HUES64 (cell line): ENCODE data around the gene KLF16.

Experiments
- H3K27ac ChIP-seq: 2 replicates; pipeline ENCODE4 v1.7.0; 2013; ENCODE audit warnings: low read depth, low read length, inconsistent platforms
- H3K27me3 ChIP-seq: 2 replicates; pipeline ENCODE4 v1.6.1; 2013; ENCODE audit warnings: mild to moderate bottlenecking, low read length; ENCODE audit not compliant: insufficient read depth
- H3K36me3 ChIP-seq: 2 replicates; pipeline ENCODE4 v1.6.1; 2013; ENCODE audit warnings: mild to moderate bottlenecking, low read length; ENCODE audit not compliant: insufficient read depth
- H3K4me1 ChIP-seq: 2 replicates; pipeline ENCODE4 v1.6.1; 2013; ENCODE audit warnings: mild to moderate bottlenecking, low read length, moderate library complexity; ENCODE audit not compliant: insufficient read depth
- H3K4me3 ChIP-seq: 2 replicates; pipeline ENCODE4 v1.5.1; 2013; ENCODE audit warnings: mild to moderate bottlenecking, low read length, moderate library complexity
- H3K9ac ChIP-seq: 2 replicates; pipeline ENCODE4 v1.6.1; 2013; ENCODE audit warnings: mild to moderate bottlenecking, low read depth, low read length
- H3K9me3 ChIP-seq: 2 replicates; pipeline ENCODE4 v1.6.1; 2013; ENCODE audit warnings: low read depth, low read length; ENCODE audit not compliant: insufficient read depth
- WGBS: fragments of 150-250, 120-280 bp; methylation state at CpG from one replicate; pipeline ENCODE4 v1.1.7; 2013; ENCODE audit warnings: missing lambda C conversion rate; 5-methylcytosine and 5-hydroxymethylcytosine counted together

The KLF16 gene

DNA sequence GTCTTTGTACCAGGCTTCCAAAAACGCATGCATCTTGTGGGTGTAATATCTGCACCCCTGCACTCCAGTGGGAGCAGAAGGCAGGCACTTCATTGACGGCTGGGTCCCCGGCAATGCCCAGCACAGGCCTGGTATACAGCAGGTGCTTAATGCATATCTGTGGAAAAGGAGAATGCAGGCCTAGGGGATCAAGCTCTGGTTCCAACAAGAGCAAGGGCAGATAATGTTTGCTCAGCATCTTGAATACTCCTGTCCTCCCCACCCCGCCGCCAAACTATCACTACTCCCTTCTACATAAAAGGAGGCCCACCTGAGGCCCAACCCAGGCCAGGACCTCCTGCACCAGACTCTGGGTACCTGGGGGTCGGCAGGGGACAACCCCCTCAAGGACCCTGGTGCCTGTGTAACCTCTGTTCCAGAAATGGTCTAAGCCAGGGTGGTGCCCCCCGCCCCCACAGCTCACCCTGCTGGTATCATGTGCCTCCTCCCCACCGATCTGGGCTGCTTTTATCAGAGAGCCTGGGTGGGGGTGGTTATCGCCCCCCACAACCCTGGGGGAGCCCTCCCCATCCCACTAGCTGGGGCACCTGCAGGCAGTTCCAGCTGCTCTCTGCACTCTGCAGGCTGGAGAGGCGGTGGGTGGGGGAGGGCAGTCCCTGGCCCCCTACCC lies 4.8 kb downstream of the KLF16 start:
- WGBS = 82% methylated on average over 10 of the region's 10 CpGs
- no peak overlapping the region for H3K4me3 ChIP-seq

DNA sequence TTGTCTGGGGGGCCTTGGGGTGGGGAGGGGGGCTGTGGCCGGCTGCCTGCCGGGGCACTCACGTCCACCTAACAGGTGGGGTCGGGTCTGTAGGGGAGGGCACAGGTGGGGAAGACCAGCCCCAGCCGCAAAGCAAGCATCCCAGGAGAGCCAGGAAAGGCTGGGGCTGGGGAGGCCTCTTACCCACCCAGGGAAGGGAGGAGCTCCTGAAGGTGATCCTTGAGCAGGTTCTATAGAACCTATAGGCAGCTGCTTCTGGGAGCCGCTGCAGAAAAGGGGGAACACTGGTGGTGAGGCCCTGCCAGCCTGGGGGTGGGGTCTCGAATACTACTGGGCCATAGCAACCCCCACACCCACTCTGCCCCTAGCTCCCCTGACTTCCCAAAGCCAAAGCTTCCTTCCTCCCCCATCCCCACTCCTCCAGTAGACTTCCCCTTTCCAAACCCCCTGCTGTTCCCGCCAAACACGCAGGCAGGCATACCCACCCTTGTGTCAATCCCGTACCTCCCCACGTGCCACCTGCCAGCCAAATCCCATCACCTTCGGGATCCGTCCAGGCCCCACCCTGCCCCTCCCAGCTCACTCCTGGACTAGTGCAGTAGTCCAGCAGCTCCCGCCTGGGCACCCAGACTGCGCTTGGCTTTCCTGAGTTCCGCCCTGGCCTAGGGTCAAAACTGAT lies 5.6 kb downstream of the KLF16 start:
- H3K9me3 ChIP-seq = no peaks in the 10 kb centered on the region
- H3K27me3 ChIP-seq = peaks cover 26% of the 10 kb centered on the region
- peak overlapping the region; percentile 47 for H3K4me3 ChIP-seq
- no peak overlapping the region; the same call in 1 of the 2 replicates for H3K9ac ChIP-seq
- no peak overlapping the region; the same call in 1 of the 2 replicates for H3K27ac ChIP-seq
- H3K4me1 ChIP-seq = peaks cover 49% of the 10 kb centered on the region
- WGBS = 52% methylated on average over 16 of the region's 16 CpGs
- no peaks in the 10 kb centered on the region for H3K36me3 ChIP-seq

More for the DNA sequence above, 4.8 kb downstream of the KLF16 start:
- H3K27ac ChIP-seq = no peak overlapping the region
- peaks cover 49% of the 10 kb centered on the region for H3K4me1 ChIP-seq
- no peaks in the 10 kb centered on the region for H3K36me3 ChIP-seq
- no peaks in the 10 kb centered on the region for H3K9me3 ChIP-seq
- H3K27me3 ChIP-seq = peaks cover 26% of the 10 kb centered on the region
- no peak overlapping the region; the same call in 1 of the 2 replicates for H3K9ac ChIP-seq

DNA sequence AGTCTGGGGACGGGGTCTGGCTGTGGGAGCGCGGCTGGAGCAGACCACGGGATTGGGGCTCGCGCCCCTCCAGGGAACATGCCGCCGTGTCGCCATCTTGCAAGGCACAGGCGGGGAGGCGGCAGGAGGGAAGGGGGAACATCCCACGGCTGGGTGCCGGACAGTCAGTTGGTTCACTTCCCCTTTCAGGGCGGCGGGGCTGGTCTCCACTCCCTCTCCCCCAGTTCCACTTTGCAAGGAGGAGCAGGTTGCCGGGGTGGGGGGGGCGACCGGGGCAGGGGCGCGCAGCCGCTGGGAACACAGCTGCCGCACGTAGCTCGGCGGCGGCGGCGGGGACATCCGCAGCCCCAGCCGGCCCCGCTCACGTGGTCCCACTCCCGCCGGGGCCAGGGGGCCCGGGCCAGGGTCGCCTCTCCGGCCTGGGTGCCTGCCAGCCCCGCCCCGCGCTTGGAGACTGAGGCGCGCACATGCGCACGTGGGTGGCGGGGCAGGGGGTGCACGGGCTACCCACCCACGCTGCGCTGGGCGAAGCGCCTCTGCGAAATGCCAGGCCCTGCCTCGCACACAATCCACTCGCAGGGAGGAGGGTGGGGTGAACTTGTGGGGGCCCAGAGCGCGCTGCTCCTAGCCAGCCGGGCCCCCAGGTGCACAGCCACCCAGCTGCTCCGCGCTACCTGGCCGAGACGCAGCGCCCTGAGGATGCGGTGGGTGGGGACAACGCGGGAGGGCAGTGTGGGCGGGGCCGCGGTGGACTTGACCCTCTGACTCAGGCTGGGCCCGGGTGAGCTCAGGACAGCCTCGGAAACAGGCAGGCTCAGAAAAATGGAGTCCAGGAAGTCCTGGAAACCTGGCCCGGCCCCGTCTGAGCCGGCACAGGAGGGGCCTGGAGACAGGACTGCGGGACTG lies 6.4 kb downstream of the KLF16 start:
- Histone ChIP-seq H3K27ac (peak overlapping the region; percentile 49; the same call in 1 of the 2 replicates), H3K4me3 (peak overlapping the region; percentile 47), H3K36me3 (no peaks in the 10 kb centered on the region), H3K9me3 (no peaks in the 10 kb centered on the region), H3K27me3 (peaks cover 19% of the 10 kb centered on the region), H3K4me1 (peaks cover 49% of the 10 kb centered on the region), H3K9ac (peak overlapping the region; percentile 45)
- WGBS = 13% methylated on average over 71 of the region's 73 CpGs

DNA sequence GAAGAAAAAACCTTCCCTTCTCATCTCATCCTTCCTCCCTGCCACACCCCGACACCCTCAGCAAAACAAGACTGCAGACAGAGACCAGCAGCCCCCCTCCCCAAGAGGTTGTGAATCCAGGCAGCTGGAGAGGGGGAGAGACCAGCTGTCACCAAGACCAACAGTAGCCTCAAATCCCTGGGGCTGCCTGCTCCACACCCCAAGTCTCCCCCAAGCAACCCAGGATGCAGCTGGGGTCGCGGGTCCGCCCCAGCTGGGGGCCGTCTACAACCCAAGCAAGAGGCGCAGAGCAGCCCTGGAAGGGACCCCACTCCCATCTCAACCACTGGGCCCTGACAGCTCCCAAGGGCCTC lies 7.1 kb downstream of the KLF16 start:
- 74% methylated on average over 5 of the region's 6 CpGs for WGBS
- Histone ChIP-seq H3K27ac (no peak overlapping the region; the same call in 1 of the 2 replicates), H3K4me3 (peak overlapping the region; percentile 47), H3K9ac (no peak overlapping the region), H3K36me3 (no peaks in the 10 kb centered on the region), H3K4me1 (peaks cover 45% of the 10 kb centered on the region), H3K9me3 (no peaks in the 10 kb centered on the region), H3K27me3 (peaks cover 13% of the 10 kb centered on the region)

DNA sequence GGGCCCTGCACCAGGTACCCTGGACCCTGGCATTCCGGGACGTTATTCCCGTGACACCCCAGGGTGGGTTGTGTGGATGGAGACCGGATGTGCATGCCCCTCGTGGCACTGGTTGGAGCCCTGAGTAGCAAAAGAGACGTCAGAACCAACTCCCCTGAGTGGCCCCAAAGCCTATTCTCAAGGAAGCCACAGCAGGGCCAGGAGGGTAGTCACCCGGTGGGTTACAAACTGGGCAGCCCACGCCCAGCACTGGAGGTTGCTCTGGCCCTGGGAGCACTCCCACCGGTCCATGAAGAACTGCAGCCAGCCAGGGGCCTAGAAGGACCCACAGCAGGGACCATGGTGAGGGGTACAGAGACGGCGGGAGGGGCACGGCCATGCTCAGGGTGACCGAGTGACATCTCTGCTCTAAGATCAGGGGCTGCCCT lies 7.5 kb downstream of the KLF16 start:
- no peaks in the 10 kb centered on the region for H3K9me3 ChIP-seq
- peaks cover 40% of the 10 kb centered on the region for H3K4me1 ChIP-seq
- no peak overlapping the region for H3K4me3 ChIP-seq
- peak overlapping the region; percentile 57 for H3K27ac ChIP-seq
- H3K27me3 ChIP-seq = peaks cover 8% of the 10 kb centered on the region
- 57% methylated on average over 13 of the region's 13 CpGs for WGBS
- no peak overlapping the region for H3K9ac ChIP-seq
- no peaks in the 10 kb centered on the region for H3K36me3 ChIP-seq

GRCh38 chr19:1855040-1855827 lies 8.1 kb downstream of the KLF16 start:
- WGBS = 10% methylated on average over 33 of the region's 33 CpGs
- H3K4me3 ChIP-seq = peak overlapping the region; percentile 31

DNA sequence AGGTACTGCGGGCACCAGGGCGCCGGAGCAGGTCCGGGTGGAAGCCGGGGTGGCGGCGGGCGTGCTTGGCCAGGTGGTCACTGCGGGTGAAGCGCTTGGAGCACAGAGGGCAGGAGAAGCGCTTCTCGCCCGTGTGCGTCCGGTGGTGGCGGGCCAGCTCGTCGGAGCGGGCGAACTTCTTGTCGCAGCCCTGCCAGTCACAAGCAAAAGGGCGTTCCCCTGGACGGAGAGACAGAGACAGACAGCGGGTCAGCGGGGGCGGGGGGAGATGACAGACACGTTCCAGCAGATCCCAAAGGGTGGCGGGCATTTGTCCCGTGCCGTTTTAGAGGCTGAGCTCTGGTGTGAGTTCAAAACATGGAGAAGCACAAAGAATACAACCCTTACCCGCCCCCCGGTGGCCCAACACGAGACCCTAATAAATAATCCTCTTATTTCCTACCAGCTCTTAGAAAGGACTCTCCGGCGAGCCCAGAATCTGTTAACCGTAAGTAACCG lies 8.8 kb downstream of the KLF16 start:
- peaks cover 29% of the 10 kb centered on the region for H3K4me1 ChIP-seq
- peak overlapping the region; percentile 21; the same call in 1 of the 2 replicates for H3K9ac ChIP-seq
- 76% methylated on average over 37 of the region's 37 CpGs for WGBS
- H3K27me3 ChIP-seq = no peaks in the 10 kb centered on the region
- no peaks in the 10 kb centered on the region for H3K9me3 ChIP-seq
- H3K36me3 ChIP-seq = no peaks in the 10 kb centered on the region
- H3K4me3 ChIP-seq = no peak overlapping the region
- peak overlapping the region; percentile 83 for H3K27ac ChIP-seq

More at GRCh38 chr19:1855040-1855827, 8.1 kb downstream of the KLF16 start:
- no peaks in the 10 kb centered on the region for H3K9me3 ChIP-seq
- peak overlapping the region; percentile 83 for H3K27ac ChIP-seq
- peaks cover 34% of the 10 kb centered on the region for H3K4me1 ChIP-seq
- H3K36me3 ChIP-seq = no peaks in the 10 kb centered on the region
- peaks cover 2% of the 10 kb centered on the region for H3K27me3 ChIP-seq
- peak overlapping the region; percentile 21; the same call in 1 of the 2 replicates for H3K9ac ChIP-seq

DNA sequence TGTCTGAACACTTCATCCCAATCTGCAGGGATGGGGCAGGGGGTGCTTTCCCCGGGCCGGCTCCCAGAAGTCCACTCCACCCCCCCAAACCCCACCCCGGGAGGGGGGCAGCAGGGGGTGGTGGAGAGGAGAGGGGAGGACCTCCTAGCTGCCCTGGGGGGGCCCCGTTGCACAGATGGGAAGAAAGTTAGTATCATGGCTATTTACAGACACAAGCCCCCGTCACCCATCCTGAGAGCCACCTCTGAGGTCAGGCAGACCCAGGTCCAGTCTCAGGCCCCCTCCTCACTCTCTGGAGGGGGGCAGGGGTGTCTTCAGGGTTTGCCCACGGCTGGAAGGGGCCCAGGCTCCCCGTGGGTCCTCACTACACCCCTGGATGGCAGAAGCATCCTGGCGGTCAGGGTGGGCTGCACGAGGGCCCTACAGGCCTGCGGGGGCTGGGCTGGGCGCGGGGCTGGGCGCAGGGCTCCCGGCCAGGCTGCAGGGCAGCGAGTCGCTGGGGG lies 9.3 kb downstream of the KLF16 start:
- no peak overlapping the region for H3K9ac ChIP-seq
- no peaks in the 10 kb centered on the region for H3K27me3 ChIP-seq
- no peak overlapping the region for H3K4me3 ChIP-seq
- 88% methylated on average over 13 of the region's 16 CpGs for WGBS
- H3K4me1 ChIP-seq = peaks cover 25% of the 10 kb centered on the region
- no peaks in the 10 kb centered on the region for H3K9me3 ChIP-seq
- no peaks in the 10 kb centered on the region for H3K36me3 ChIP-seq
- H3K27ac ChIP-seq = peak overlapping the region; percentile 83; the same call in 1 of the 2 replicates

DNA sequence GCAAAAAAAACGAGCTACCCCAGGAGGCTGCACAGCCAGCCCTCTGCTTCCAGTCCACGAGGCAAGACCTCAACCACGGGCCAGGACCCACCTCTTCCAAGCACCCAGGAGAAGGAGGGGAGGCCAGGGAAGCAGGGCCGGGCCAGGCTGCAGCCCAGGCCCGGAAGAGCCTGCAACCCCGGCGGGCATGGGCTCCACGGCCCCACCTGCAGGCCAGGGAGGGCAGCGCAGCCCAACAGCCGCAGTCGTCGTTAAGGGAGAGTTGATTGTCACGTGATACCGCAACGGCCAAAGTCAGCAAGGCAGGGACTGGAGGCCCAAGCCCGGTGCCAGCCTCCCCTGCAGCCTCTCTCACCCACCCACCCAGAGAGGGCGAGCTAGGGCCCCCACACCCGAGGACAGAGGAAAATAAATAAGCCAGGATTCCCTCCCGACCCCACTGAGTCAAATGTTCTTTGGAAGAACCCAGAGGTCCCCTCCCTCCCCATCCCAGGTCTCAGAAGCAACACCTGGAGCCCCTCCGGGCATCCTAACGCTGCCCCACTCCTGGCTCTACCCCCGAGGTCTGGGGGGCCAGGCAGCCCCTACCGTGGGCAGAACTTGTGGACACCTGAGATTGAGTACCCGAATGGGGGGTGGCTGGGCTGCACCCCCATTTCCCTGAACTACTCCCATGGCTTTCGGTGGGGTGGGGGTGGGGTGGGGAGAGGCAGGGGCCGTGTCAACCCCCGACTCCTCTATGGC lies 9.9 kb downstream of the KLF16 start:
- no peak overlapping the region for H3K4me3 ChIP-seq
- H3K9me3 ChIP-seq = no peaks in the 10 kb centered on the region
- 57% methylated on average over 24 of the region's 27 CpGs for WGBS
- H3K36me3 ChIP-seq = no peaks in the 10 kb centered on the region
- no peak overlapping the region for H3K27ac ChIP-seq
- no peak overlapping the region for H3K9ac ChIP-seq
- H3K27me3 ChIP-seq = no peaks in the 10 kb centered on the region
- H3K4me1 ChIP-seq = peaks cover 23% of the 10 kb centered on the region
